Erythroblast (primary cell): ENCODE measurements around the gene LIN52.

Experiments
- GATA1 ChIP-seq: IDR thresholded peaks from 2 replicates; pipeline ENCODE4 v1.6.1; 2011; ENCODE audit warnings: low read depth, mild to moderate bottlenecking, control low read depth, low read length, moderate library complexity
- POLR2A ChIP-seq: IDR thresholded peaks from 2 replicates; pipeline ENCODE4 v1.6.1; 2011; ENCODE audit warnings: mild to moderate bottlenecking, low read length

GRCh38 chr14:74249433-74250375, 164.9 kb downstream of the LIN52 start:
- no peak for TF ChIP-seq POLR2A
- no peak for TF ChIP-seq GATA1
